GM12878 (cell line): ENCODE measurements around the gene DMKN.

ENCODE experiments used
- JUND ChIP-seq: IDR thresholded peaks from 2 replicates; pipeline ENCODE4 v1.6.1; 2012; ENCODE audit warnings: low read depth, mild to moderate bottlenecking, low read length, improper control_type of control experiment, moderate library complexity
- POLR2A ChIP-seq: IDR thresholded peaks from 2 replicates; pipeline ENCODE4 v1.6.1; 2011; ENCODE audit warnings: low read depth, mild to moderate bottlenecking, low read length
- POLR2AphosphoS5 ChIP-seq: IDR thresholded peaks from 2 replicates; pipeline ENCODE4 v1.6.1; 2011; ENCODE audit warnings: mild to moderate bottlenecking, low read length, inconsistent platforms
- YY1 ChIP-seq: IDR thresholded peaks from 2 replicates; pipeline ENCODE4 v1.6.1; 2011; ENCODE audit warnings: low read depth, mild to moderate bottlenecking, low read length

DNA sequence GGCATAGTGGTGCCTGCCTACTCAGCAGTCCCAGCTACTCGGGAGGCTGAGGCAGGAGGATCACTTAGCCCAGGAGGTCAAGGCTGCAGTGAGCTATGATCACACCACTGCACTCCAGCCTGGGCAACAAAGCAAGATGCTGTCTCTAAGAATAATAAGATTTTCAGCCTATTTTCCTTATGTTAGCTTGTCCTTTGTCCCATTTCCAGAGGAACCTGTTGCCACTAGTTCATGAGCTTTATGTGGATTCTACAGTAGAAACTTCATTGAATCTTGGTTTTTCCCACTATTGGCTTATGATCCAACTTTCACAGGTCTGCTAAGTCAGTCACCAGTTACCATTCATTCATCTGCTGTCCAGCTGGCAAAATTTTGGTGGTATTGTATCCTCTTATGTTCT, 47.2 kb downstream of the DMKN start:
- TF ChIP-seq POLR2A (no peak), YY1 (no peak), JUND (no peak), POLR2AphosphoS5 (no peak)
